OCI-LY7 (cell line): ENCODE results near the gene NAXE. TPM values are rescaled to one million over a fixed set of nuclear protein-coding genes. Genes with fewer than 3 reads are reported as not detected.
"Not testable (repeated sequence)": the region's sequence is repeated elsewhere in the genome, so short reads cannot be mapped to it uniquely, and the experiment has no call there.

ENCODE experiments used
- BruUV-seq: library from RNA; stranded (reverse); fragments of 400-500 nt; replicated peaks from 2 replicates; lab custom pipeline; 2021; lab: Mats Ljungman, UMichigan
- CTCF ChIA-PET: fragments of 300-600 bp; sonication (Branson Sonifier 250); formaldehyde crosslinking; loops from one replicate; lab custom pipeline; 2022; ENCODE audit warnings: antibody characterized with exemption; ENCODE audit not compliant: unreplicated experiment; lab: Charles Lee
- POLR2A ChIA-PET: fragments of 300-600 bp; sonication (Branson Sonifier 250); formaldehyde crosslinking; loops from one replicate; lab custom pipeline; 2022; ENCODE audit warnings: antibody characterized with exemption; lab: Charles Lee
- DNase-seq: peaks from one replicate; pipeline ENCODE4 v3.0.0-alpha.2; 2015; ENCODE audit warnings: low spot score
- H2AFZ ChIP-seq: fragments of 200-600 bp; sonication (generic), shearing (Covaris generic); 2 replicates; pipeline ENCODE4 v1.6.1; 2014; ENCODE audit warnings: mild to moderate bottlenecking, antibody characterized with exemption, low read length, moderate library complexity
- H3K27ac ChIP-seq: fragments of 200-600 bp; sonication (generic); 2 replicates; pipeline ENCODE4 v1.5.1; 2014; ENCODE audit warnings: mixed run types, low read depth, mild to moderate bottlenecking, moderate library complexity, low read length, inconsistent platforms; ENCODE audit not compliant: poor library complexity, severe bottlenecking
- H3K36me3 ChIP-seq: fragments of 200-600 bp; sonication (generic); 2 replicates; pipeline ENCODE4 v1.6.1; 2014; ENCODE audit warnings: mild to moderate bottlenecking, antibody characterized with exemption, low read length, moderate library complexity, mixed read lengths; ENCODE audit not compliant: insufficient read depth
- H3K4me1 ChIP-seq: fragments of 200-600 bp; sonication (generic); 2 replicates; pipeline ENCODE4 v1.5.1; 2014; ENCODE audit warnings: mild to moderate bottlenecking, low read length; ENCODE audit not compliant: insufficient read depth, poor library complexity, severe bottlenecking
- H3K4me2 ChIP-seq: fragments of 200-600 bp; sonication (generic); 2 replicates; pipeline ENCODE4 v1.6.1; 2014; ENCODE audit warnings: mild to moderate bottlenecking, low read length
- H3K4me3 ChIP-seq: fragments of 200-600 bp; sonication (generic); 2 replicates; pipeline ENCODE4 v1.5.1; 2014; ENCODE audit warnings: mild to moderate bottlenecking, low read depth, low read length; ENCODE audit not compliant: poor library complexity, severe bottlenecking
- H3K79me2 ChIP-seq: fragments of 200-600 bp; sonication (generic); 2 replicates; pipeline ENCODE4 v1.6.1; 2016; ENCODE audit warnings: low read depth, mild to moderate bottlenecking, low read length, moderate library complexity, mixed read lengths; ENCODE audit not compliant: insufficient read depth
- H3K9me2 ChIP-seq: fragments of 200-600 bp; sonication (generic); 2 replicates; pipeline ENCODE4 v1.6.1; 2016; ENCODE audit warnings: mild to moderate bottlenecking, low read length, mixed read lengths; ENCODE audit not compliant: insufficient read depth
- H3K9me3 ChIP-seq: fragments of 200-600 bp; sonication (generic); 2 replicates; pipeline ENCODE4 v1.6.1; 2014; ENCODE audit warnings: mild to moderate bottlenecking, mixed run types, low read length, mixed read lengths
- H4K20me1 ChIP-seq: fragments of 200-600 bp; sonication (generic); 2 replicates; pipeline ENCODE4 v1.6.1; 2014; ENCODE audit warnings: mild to moderate bottlenecking, antibody characterized with exemption, low read length, moderate library complexity, mixed read lengths; ENCODE audit not compliant: insufficient read depth
- CTCF ChIP-seq: fragments of 200-600 bp; sonication (generic); conservative IDR thresholded peaks from 2 replicates; pipeline ENCODE4 v1.5.1; 2014; ENCODE audit warnings: mild to moderate bottlenecking, antibody characterized with exemption, low read length, moderate library complexity, mixed read lengths
- EZH2phosphoT487 ChIP-seq: fragments of 200-600 bp; sonication (generic); IDR thresholded peaks from 2 replicates; pipeline ENCODE4 v1.6.1; 2018; ENCODE audit warnings: low read depth, borderline replicate concordance, mild to moderate bottlenecking, mixed run types, antibody characterized with exemption, low read length, moderate library complexity, mixed read lengths
- intact Hi-C: fragments of 100-400 bp; cut with micrococcal nuclease; formaldehyde crosslinking; loops from one replicate; pipeline ENCODE4 v1.10.0; 2022; ENCODE audit not compliant: unreplicated experiment
- total RNA-seq, 2 experiments: library from RNA; depleted of rRNA in 1 of 2; stranded (reverse); fragments of >200 nt in 1 of 2; shearing (Covaris generic) in 1 of 2; gene quantifications; 2 replicates each; pipeline ENCODE4 v1.2.3, GENCODE V29; 2014 to 2022

The NAXE gene
- total RNA-seq, 2 experiments from 2014 or later: 61.1 to 71.6 TPM

GRCh38 chr1:156584813-156585212 is 6.8 kb upstream of the NAXE start:
- CTCF ChIA-PET: no interaction called here
- H3K27ac ChIP-seq: no peak overlapping the region
- no TSS peak for BruUV-seq
- H2AFZ ChIP-seq: no peak overlapping the region
- H3K4me1 ChIP-seq: peaks cover 39% of the 10 kb centered on the region
- no peaks in the 10 kb centered on the region for H3K9me2 ChIP-seq
- H3K4me3 ChIP-seq: no peak overlapping the region
- H3K36me3 ChIP-seq: no peaks in the 10 kb centered on the region
- H3K4me2 ChIP-seq: peak overlapping the region; percentile 8; the same call in 1 of the 2 replicates
- POLR2A ChIA-PET: no interaction called here
- no peaks in the 10 kb centered on the region for H3K79me2 ChIP-seq
- intact Hi-C loops: loop anchor here (1.0 to 2.0 kb wide), 3 partner anchors 23 to 128 kb away; no protein-coding TSS in a partner anchor
- H4K20me1 ChIP-seq: no peaks in the 10 kb centered on the region
- DNase-seq: peak; percentile 67
- no peak for TF ChIP-seq EZH2phosphoT487
- TF ChIP-seq CTCF: peak; percentile 87
- H3K9me3 ChIP-seq: no peaks in the 10 kb centered on the region

- no TSS peak for BruUV-seq
- POLR2A ChIA-PET: no interaction called here
- no peak for DNase-seq
- Histone ChIP-seq H3K4me2 (no peak overlapping the region), H3K79me2 (no peaks in the 10 kb centered on the region), H3K4me1 (peaks cover 46% of the 10 kb centered on the region), H3K27ac (no peak overlapping the region), H3K4me3 (no peak overlapping the region), H2AFZ (no peak overlapping the region), H3K36me3 (no peaks in the 10 kb centered on the region), H3K9me2 (no peaks in the 10 kb centered on the region), H4K20me1 (no peaks in the 10 kb centered on the region), H3K9me3 (no peaks in the 10 kb centered on the region)
- CTCF ChIA-PET: no interaction called here
- intact Hi-C loops: no loop called here
- no peak for TF ChIP-seq EZH2phosphoT487
- TF ChIP-seq CTCF: no peak
Measured at GRCh38 chr1:156586323-156586722, 5.3 kb upstream of the NAXE start.

GRCh38 chr1:156586892-156587477 is 4.6 kb upstream of the NAXE start:
- H3K4me1 ChIP-seq: peaks cover 40% of the 10 kb centered on the region
- no peak overlapping the region for H3K4me3 ChIP-seq
- TSS peak; percentile 48 for BruUV-seq
- H3K79me2 ChIP-seq: no peaks in the 10 kb centered on the region
- H4K20me1 ChIP-seq: no peaks in the 10 kb centered on the region
- H3K36me3 ChIP-seq: no peaks in the 10 kb centered on the region
- H3K9me2 ChIP-seq: no peaks in the 10 kb centered on the region
- CTCF ChIA-PET: no interaction called here
- DNase-seq: no peak
- no peak overlapping the region for H3K27ac ChIP-seq
- no peak overlapping the region for H3K4me2 ChIP-seq
- POLR2A ChIA-PET: interaction anchor here (1.0 kb wide), 1 partner anchor 86 kb away, joined by 3 read pairs; no protein-coding TSS in a partner anchor
- intact Hi-C loops: no loop called here
- no peak overlapping the region for H2AFZ ChIP-seq
- no peaks in the 10 kb centered on the region for H3K9me3 ChIP-seq
- no peak for TF ChIP-seq CTCF
- TF ChIP-seq EZH2phosphoT487: no peak

- POLR2A ChIA-PET, H3K36me3 ChIP-seq, H3K9me3 ChIP-seq, H2AFZ ChIP-seq, H3K4me3 ChIP-seq, DNase-seq, CTCF ChIA-PET, H3K9me2 ChIP-seq, H3K79me2 ChIP-seq, intact Hi-C loops, BruUV-seq, H3K4me2 ChIP-seq, H3K27ac ChIP-seq, H4K20me1 ChIP-seq: not testable (repeated sequence)
- peaks cover 39% of the 10 kb centered on the region for H3K4me1 ChIP-seq
Measured at GRCh38 chr1:156587927-156588326, 3.6 kb upstream of the NAXE start.
